HG03139 (cell line): Measurements from ENCODE around the gene C2orf42.
"Not testable (repeated sequence)": the region's sequence is repeated elsewhere in the genome, so short reads cannot be mapped to it uniquely, and the experiment has no call there.

Source experiments
- ATAC-seq: cut with Tn5 transposase; IDR thresholded peaks from one replicate; pipeline ENCODE4 v1.9.1; 2021; ENCODE audit not compliant: unreplicated experiment

Gene C2orf42

GRCh38 chr2:70173520-70173919, 17.3 kb downstream of the C2orf42 start:
- ATAC-seq, result no peak

- not testable (repeated sequence) for ATAC-seq
Measured at GRCh38 chr2:70169654-70170245, 21.1 kb downstream of the C2orf42 start.

GRCh38 chr2:70161069-70161534, 29.7 kb downstream of the C2orf42 start:
- ATAC-seq, result peak; percentile 70

GRCh38 chr2:70160545-70160944, 30.3 kb downstream of the C2orf42 start:
- ATAC-seq, result no peak

GRCh38 chr2:70149130-70149686, 41.6 kb downstream of the C2orf42 start:
- not testable (repeated sequence) for ATAC-seq

GRCh38 chr2:70148211-70148760, 42.5 kb downstream of the C2orf42 start:
- ATAC-seq, result not testable (repeated sequence)

- ATAC-seq, result no peak
Measured at GRCh38 chr2:70145851-70146739, 44.7 kb downstream of the C2orf42 start.

- ATAC-seq, result no peak
Measured at GRCh38 chr2:70145144-70145490, 45.7 kb downstream of the C2orf42 start.

- ATAC-seq, result no peak
Measured at GRCh38 chr2:70144443-70145143, 46.2 kb downstream of the C2orf42 start.

GRCh38 chr2:70143314-70144150, 47.3 kb downstream of the C2orf42 start:
- no peak for ATAC-seq

GRCh38 chr2:70142590-70143313, 48.1 kb downstream of the C2orf42 start:
- peak; percentile 61 for ATAC-seq

- peak; percentile 16 for ATAC-seq
Measured at GRCh38 chr2:70141902-70142589, 48.8 kb downstream of the C2orf42 start.

- peak; percentile 34 for ATAC-seq
Measured at GRCh38 chr2:70141212-70141901, 49.5 kb downstream of the C2orf42 start.

GRCh38 chr2:70140791-70141211, 50.0 kb downstream of the C2orf42 start:
- ATAC-seq, result no peak

- not testable (repeated sequence) for ATAC-seq
Measured at GRCh38 chr2:70134323-70134983, 56.4 kb downstream of the C2orf42 start.

- no peak for ATAC-seq
Measured at GRCh38 chr2:70133491-70134322, 57.1 kb downstream of the C2orf42 start.

GRCh38 chr2:70133127-70133452, 57.7 kb downstream of the C2orf42 start:
- ATAC-seq, result no peak
